Colon (tissue), 2 donors: ENCODE data around the gene AGPAT2.
"Not testable (repeated sequence)": the region's sequence is repeated elsewhere in the genome, so short reads cannot be mapped to it uniquely, and the experiment has no call there.

Experiments used
- FAIRE-seq: peaks from 2 replicates; lab custom pipeline; 2012; peaks lifted over from hg19 to GRCh38; lab: Jason Lieb, UNC
- donor health status: control.
- donor health status: control.

The AGPAT2 gene

DNA sequence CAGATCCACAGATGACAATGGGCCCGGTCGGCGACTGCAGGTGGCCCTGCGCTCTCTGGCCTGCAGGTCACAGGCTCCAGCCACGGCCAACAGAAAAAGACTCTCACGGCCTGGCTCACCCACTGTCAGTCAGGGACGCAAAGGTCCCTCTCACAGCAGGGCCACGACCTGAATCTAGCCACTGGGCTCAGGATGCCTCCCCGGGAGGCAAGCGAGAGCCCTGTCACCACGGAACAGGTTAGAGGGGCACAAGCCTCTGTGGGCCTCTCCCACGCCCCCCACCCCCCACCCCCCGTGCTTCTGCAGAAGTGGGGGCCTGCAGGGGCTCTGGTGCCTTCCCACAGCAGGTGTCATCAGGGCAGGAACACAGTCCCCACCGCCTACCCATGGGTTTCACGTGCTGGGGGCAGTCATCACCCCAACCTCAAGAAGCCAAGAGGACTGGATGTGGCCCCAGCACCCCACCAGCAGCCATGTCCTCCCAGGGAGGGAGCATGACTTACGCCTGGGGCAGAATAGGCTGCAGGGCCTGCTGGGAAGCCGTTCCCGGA lies 41.8 kb downstream of the AGPAT2 start:
- FAIRE-seq = no peak

DNA sequence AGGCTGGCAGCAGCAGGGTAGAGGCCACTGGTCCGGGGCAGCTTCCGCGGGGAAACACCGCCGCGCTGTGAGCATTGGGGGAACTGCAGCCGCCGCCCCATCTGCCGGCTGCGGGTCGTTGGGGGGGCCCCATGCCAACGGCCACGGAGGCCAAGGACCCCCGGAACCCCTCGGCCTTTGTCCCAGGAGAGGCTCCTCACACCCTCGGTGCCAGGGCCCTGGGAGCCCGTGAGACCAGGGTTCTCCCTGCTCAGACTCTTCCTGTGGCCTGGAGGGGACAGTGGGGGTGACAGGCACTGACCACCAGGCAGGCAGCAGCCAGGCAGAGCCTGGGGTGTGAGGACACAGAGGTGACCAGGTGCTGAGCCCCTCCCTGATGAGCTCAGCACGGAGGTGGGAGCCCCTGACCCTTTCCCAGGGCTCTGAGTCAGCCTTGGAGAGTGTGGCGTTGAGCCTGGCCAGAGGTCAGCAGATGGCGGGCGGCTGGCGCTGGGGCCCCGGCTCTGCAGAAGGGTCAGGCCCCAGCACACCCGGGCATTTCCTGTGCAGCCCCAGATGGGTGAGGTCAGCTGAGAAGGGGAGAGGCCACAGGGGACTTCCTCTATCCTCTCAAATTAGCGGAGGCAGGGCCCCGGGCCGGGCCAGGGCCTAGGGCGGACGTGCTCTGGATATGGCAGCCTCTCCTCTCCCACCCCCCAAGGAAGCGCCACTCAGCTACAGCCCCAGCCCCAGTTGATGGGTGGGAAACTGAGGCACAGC lies 42.5 kb downstream of the AGPAT2 start:
- no peak for FAIRE-seq

DNA sequence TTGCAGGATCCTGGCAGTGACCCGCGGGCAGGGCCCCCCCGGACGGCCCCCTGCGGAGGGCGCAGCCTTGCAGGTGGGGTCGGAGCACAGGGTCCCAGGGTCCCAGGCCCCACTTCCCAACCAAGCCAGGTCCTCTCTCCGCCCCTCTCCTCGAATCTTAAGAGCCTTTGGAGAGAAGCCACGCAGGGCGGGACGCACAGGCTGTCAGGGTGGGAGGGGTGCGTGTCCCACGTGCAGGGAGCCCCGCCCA lies 43.0 kb downstream of the AGPAT2 start:
- no peak for FAIRE-seq

- FAIRE-seq = no peak
These were observed 43.5 kb downstream of the AGPAT2 start for GRCh38 chr9:136643596-136644342.

GRCh38 chr9:136642439-136642921 lies 44.8 kb downstream of the AGPAT2 start:
- no peak for FAIRE-seq

DNA sequence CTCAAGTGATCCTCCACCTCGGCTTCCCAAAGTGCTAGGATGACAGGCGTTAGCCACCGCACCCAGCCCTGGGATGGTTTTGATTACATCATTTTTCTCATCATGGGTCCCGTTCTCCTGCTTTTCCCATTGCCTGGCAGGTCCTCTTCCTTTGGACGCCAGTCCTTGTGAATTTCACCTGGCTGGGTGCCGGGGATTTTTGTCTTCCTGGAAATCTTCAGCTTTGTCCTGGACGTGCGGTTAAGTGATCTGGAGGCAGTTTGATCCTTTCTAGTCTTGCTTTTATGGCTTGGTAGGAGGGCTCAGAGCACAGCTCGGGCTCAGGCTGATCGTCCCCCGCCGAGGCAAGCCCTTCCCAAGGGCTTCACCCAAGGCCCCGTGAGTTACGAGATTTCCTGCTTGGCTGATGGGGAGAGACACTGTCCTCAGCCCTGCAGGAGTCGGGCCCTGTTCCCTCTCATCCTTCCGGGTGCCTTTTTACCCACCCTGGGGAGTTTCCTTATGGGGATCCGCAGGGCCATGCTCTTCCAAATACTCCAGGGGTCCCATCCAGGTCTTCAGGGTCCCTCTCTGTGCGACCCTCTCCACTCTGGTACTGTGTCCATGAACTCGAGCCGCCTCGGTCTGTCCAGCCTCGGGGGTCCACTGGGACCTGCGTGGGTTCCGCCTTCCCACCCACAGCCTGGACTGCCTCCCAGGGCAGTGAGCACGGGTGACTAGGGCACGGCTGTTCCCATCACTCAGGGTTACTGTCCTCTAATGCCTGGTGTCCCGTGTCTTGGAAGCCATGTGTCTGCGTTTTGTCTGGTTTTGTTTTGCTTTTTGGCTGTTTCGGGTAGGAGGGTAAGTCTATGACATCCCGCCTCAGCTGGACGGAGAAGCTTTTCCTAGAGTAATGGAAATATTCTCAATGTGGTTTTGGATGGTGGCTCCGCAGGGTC lies 46.8 kb downstream of the AGPAT2 start:
- no peak for FAIRE-seq

DNA sequence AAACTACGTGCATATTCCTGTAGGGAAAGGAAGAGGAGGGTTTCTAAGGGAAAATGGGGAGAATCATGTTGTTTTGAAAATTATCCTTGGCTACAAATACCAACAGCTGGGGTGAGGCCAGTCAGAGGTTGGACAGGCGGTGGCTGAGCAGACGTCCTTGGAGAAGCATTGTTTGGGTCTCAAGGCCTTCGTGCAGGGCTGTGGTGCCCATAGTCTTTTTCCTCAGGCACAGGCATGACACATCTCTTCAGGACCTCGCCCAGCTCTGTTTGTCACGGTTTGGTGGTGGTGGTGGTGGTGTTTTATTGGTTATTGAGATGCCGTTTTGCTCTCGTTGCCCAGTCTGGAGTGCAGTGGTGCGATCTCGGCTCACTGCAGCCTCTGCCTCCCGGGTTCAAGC lies 52.4 kb downstream of the AGPAT2 start:
- FAIRE-seq = no peak

GRCh38 chr9:136632491-136633106 lies 54.7 kb downstream of the AGPAT2 start:
- FAIRE-seq = not testable (repeated sequence)

DNA sequence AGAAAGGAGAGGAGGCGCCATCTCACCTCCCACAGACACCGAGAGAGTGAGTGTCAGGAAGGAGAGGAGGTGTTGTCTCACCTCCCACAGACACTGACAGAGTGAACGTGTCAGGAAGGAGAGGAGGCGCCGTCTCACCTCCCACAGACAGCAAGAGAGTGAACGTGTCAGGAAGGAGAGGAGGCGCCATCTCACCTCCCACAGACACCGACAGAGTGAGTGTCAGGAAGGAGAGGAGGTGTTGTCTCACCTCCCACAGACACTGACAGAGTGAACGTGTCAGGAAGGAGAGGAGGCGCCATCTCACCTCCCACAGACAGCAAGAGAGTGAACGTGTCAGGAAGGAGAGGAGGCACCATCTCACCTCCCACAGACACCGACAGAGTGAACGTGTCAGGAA lies 55.2 kb downstream of the AGPAT2 start:
- FAIRE-seq = not testable (repeated sequence)

DNA sequence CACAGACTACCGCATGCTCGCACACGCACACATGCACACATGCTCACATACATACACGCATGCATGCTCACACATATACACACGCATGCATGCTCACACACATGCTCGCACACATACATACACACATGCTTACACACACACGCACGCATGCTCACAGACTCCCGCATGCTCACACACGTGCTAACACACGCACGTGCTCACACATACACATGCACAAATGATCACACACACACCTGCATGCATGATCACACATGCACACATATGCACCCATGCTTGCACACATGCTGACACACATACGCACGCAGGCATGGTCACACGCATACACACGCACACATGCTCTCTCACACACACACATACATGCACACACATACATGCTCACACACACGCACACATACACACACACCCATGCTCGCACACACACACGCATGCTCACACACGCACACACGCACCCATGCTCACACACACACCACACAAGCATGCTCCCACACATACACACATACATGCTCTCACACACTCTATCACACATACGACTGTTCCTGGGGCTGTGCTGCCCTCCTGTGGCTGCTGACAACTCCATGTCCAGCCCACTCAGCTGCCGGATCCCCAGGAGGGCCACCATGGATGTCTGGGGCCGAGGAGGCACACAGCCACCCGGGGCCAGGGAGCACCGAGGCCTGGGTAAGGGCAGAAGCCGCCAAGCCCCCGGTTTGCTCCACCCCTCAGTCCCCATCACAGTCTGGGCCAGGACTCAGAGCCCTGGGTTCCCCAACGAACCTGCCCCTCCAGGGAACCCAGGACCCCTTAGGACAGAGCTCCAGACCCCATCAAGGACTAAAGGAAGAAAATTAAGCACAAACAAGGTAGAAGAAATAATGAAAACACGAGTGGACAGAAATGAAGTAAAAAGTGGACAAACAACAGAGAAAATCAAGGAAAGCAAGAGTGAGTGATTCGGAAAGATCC lies 55.9 kb downstream of the AGPAT2 start:
- no peak for FAIRE-seq

DNA sequence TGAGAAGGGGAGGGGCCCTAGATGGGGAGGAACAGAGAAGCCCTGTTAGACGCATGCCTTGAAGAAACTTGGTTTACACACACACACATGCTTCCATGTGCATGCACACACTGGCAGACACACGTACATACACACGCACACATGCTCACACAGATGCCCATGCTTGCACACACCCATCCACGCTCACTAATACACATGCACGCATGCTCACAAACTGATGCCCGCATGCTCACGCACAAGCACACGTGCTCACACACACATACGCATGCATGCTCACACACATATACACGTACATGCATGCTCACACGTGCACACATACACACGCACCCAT lies 56.6 kb downstream of the AGPAT2 start:
- FAIRE-seq = no peak

DNA sequence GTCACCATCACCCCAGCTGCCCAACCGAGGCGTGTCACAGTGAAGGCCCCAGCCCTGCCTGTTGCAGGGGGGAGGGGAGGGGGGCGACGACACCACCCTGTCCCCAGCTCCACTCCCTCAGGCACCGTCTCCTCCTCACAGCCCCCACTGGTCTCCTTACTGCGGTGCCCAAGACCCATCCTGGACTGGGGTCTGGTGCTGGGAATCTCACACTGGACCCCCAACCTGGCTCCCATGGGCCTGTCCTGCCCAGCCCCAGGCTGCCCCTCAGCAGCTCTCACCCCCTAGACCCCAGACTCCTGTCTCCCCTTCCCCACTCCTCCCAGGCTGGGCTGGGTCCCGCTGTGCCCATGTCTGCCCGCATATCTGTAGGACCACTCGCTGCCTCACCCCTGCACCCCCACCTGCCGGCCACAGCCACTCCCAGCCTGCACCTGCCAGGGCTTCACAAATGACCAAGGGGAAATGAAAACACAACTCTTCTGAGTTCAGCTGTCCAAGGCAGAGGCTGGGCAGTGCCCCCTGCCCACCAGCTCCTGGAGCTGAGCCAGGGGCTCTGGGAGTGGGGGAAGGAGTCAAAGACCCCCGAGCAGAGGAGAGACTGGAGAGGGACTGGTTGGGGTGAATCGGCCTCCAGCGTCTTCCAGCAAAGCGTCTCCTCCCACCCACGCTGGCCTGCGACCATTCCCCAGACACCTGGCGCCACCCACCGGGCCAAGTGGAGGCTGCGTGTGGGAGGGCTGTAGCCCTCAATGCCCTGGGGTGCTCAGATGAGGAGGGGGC lies 57.2 kb downstream of the AGPAT2 start:
- FAIRE-seq = no peak

DNA sequence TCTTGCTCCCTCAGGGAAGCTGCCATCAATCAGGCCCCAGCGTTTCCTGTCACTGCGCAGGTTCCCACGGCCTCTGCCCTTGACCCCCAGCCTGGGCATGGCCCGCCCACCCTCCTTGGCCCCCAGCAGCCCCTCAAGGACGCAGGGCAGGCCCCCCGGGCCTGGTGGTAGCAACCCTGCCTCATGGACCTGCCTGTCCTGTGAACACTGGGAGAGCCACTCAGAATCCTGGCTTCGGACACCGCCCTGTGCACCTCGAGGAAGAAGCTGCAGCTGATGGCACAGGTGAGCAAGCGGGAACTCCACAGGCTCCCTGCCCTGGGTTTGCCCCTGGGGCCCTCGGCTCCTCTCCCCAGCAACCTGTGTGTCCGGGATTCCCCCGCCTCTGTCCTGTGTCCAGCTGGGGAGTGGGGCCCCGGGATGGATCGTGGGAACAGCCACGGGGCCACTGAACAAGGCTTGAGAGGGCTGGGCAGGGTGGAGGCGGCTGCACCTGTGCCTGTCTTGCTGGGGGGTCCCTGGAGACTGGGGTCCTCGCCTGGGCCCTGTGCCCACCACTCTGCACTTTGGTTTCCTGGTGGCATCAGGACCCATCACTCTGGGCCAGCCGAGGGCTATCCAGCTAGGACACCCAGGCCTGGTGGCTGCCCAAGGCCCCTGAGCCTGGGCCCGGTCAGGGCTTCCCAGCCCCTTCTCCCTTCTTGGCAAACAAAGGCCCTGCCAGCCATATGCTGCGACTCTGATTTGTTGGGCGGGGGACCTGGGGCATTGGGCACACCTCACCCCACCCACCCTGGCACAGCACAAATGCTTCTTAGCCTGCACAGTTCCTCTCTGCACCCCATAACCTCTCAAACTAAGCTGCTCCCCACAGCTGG lies 58.0 kb downstream of the AGPAT2 start:
- no peak for FAIRE-seq

DNA sequence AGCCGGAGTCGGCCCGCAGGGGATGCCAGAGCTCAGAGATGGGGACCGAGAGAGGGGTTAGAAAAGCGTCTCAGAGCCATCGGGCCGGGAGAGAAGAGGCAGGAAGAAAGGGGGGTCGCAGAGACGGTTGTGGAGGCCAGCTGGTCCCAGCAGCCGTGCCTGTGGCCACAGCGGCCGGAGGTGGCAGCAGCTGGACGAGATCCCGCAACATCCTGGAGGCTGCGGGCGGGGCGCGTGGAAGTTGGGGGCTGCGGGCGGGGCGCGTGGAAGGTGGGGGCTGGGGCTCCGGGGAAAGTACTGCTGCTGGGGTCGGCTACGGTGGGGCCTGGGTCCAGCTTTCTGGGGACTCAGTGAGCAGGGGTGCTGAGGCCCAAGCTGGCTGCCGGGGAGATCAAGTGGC lies 59.0 kb downstream of the AGPAT2 start:
- FAIRE-seq = no peak

DNA sequence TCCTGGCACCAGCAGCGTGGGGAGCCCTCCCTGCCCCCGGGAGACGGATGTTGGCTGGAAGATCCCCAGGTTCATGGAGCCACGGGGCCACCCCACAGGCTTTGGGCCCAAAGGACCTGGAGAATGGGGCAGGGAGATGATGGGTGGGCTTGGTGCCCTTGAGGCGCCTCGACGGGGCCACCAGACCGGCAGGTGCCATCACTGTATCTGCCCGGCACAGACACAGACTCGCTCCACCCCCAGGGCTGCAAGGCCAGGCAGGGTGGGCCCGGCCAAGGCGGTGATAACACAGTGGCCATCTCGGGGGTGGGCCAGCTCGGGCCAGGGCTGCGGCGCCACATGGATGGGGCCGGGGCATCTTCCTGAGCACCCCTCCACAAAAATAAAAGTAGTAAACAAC lies 59.6 kb downstream of the AGPAT2 start:
- no peak for FAIRE-seq

DNA sequence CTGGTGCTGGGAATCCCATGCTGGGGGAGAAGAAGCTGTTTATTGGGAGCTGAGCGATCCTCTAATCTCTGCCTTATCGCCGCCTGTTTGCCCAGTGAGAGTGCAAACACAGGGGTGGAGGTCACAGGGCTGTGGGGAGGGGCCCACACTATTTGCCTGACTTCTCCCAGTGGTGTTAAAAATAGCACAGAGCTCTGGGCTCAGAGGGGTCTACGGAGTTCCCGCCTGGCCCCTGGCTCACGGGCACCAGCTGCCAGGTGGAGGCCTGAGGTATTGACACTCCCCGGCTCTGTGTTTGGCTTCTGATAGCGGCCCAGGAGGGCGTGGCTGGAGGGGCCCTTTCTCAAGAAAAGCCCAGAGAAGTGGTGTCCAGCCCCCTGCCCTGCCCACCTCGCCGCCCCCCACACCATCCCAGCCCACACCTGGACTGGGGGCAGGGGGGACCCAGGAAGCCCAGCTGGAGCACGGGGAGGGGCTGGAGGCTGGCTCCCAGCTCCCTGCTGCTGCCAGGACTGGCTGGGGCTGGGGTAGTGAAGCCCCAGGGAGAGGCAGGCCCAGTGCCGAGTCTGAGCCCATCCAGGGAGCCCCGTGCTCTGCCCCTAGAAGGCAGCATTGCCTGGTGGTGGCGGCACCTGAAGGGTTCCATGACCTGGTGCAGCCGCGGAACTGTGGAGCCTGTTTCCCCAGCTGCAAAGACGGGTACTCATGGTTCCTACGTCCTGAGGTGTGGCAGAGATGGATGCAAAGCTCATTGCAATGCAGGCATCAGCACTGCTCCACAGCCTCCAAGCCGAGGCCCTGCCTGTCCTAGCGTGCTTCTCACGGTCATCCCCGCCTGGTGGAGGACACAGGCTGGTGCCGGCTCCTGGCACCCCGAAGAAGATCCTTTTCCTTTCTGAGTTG lies 60.3 kb downstream of the AGPAT2 start:
- no peak for FAIRE-seq

DNA sequence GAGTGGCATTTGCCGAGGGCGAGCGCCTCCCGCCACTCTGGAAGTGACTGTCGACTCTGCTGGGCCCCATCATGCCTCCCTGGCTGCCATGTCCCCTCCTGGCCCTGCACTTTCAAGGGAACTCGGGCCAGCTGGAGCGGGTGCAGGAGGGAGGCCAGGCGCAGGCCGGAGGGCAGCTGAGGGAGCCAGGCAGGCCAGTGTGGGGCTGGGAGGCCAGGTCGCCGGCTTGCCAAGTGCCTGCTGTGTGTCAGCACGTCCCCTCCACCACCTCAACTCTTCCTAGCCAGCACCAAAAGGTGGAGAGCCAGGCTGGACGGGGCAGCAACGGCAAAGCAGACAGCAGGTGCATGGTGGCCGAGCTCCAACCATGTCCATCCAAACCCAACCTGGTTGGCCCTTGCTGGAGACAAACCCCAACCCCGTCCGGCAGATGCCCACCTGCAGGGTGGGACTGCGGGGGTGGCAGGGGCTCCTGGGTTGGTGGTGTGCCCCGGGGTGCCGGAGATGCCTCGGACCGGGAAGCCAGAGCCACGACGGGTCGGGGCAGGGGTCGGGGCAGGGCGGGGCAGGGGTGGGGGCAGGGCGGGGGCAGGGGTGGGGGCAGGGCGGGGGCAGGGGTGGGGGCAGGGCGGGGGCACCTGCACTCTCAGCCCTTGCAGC lies 61.1 kb downstream of the AGPAT2 start:
- FAIRE-seq = no peak
